ENCODE measurements around the gene RTN4R. TPM values are rescaled to one million over a fixed set of nuclear protein-coding genes. Genes with fewer than 3 reads are reported as not detected.

RTN4R gene
- total RNA-seq, 4 donors from 2014 or later = 2.5 to 6.9 (median 3.6) TPM

- TF ChIP-seq CTCF (IDR thresholded peaks at IDR 0.05) (no peak), EP300 (IDR thresholded peaks at IDR 0.05) (no peak), POLR2A (IDR thresholded peaks at IDR 0.05) (no peak)
- H3K27ac ChIP-seq = no peak overlapping the region
- no peaks in the 10 kb centered on the region for H3K36me3 ChIP-seq
- H3K27me3 ChIP-seq = no peaks in the 10 kb centered on the region
- no peak overlapping the region for H3K4me3 ChIP-seq
- 62 to 63% methylated on average over 12 of the region's 12 CpGs for WGBS, 2 donors
- no peaks in the 10 kb centered on the region for H3K4me1 ChIP-seq
- no peak for DNase-seq (ENCODE audit: low spot score in 2 of 2)
- no peaks in the 10 kb centered on the region for H3K9me3 ChIP-seq
Measured at GRCh38 chr22:20256551-20257211, 11.4 kb downstream of the RTN4R start.

GRCh38 chr22:20256027-20256426 lies 12.1 kb downstream of the RTN4R start:
- H3K27me3 ChIP-seq = no peaks in the 10 kb centered on the region
- no peak overlapping the region for H3K4me3 ChIP-seq
- no peaks in the 10 kb centered on the region for H3K4me1 ChIP-seq
- 77 to 86% methylated on average over 8 to 12 of the region's 13 CpGs for WGBS, 2 donors
- TF ChIP-seq EP300 (IDR thresholded peaks at IDR 0.05) (no peak), CTCF (IDR thresholded peaks at IDR 0.05) (no peak), POLR2A (IDR thresholded peaks at IDR 0.05) (no peak)
- no peak overlapping the region for H3K27ac ChIP-seq
- DNase-seq (ENCODE audit: low spot score in 2 of 2) = no peak
- H3K9me3 ChIP-seq = no peaks in the 10 kb centered on the region
- H3K36me3 ChIP-seq = no peaks in the 10 kb centered on the region

GRCh38 chr22:20254975-20255946 lies 12.9 kb downstream of the RTN4R start:
- Histone ChIP-seq H3K4me1 (peaks cover 0 to 2% (median 0%) of the 10 kb centered on the region in 4 donors), H3K27me3 (no peaks in the 10 kb centered on the region), H3K4me3 (no peak overlapping the region), H3K36me3 (no peaks in the 10 kb centered on the region), H3K9me3 (no peaks in the 10 kb centered on the region), H3K27ac (no peak overlapping the region)
- 84 to 85% methylated on average over 23 of the region's 23 CpGs for WGBS, 2 donors
- no peak for DNase-seq (ENCODE audit: low spot score in 2 of 2)
- TF ChIP-seq EP300 (IDR thresholded peaks at IDR 0.05) (no peak), POLR2A (IDR thresholded peaks at IDR 0.05) (no peak), CTCF (IDR thresholded peaks at IDR 0.05) (no peak)

- TF ChIP-seq EP300 (IDR thresholded peaks at IDR 0.05) = no peak
- TF ChIP-seq POLR2A (IDR thresholded peaks at IDR 0.05) = no peak
- no peak for TF ChIP-seq CTCF (IDR thresholded peaks at IDR 0.05)
- DNase-seq (ENCODE audit: low spot score in 2 of 2) = no peak
- Histone ChIP-seq H3K27me3 (no peaks in the 10 kb centered on the region), H3K27ac (no peak overlapping the region), H3K4me3 (no peak overlapping the region), H3K36me3 (no peaks in the 10 kb centered on the region), H3K4me1 (peaks cover 0 to 22% (median 0%) of the 10 kb centered on the region in 4 donors), H3K9me3 (no peaks in the 10 kb centered on the region)
- 70 to 85% methylated on average over 6 of the region's 7 CpGs for WGBS, 2 donors
Measured at GRCh38 chr22:20253161-20253560, 15.0 kb downstream of the RTN4R start.

- Histone ChIP-seq H3K4me1 (peaks cover 0 to 30% (median 0%) of the 10 kb centered on the region in 4 donors), H3K4me3 (no peak overlapping the region), H3K27me3 (no peaks in the 10 kb centered on the region), H3K36me3 (no peaks in the 10 kb centered on the region), H3K9me3 (no peaks in the 10 kb centered on the region), H3K27ac (no peak overlapping the region)
- DNase-seq (ENCODE audit: low spot score in 2 of 2) = no peak
- TF ChIP-seq CTCF (IDR thresholded peaks at IDR 0.05) = no peak
- no peak for TF ChIP-seq EP300 (IDR thresholded peaks at IDR 0.05)
- TF ChIP-seq POLR2A (IDR thresholded peaks at IDR 0.05) = no peak
- 93 to 98% methylated on average over 5 of the region's 5 CpGs for WGBS, 2 donors
Measured at GRCh38 chr22:20251981-20252380, 16.1 kb downstream of the RTN4R start.

Measured in tibial nerve (tissue), 4 donors.